C4-2B (cell line): ENCODE data around the gene LIX1L.

Source experiments
- CTCF ChIP-seq: fragments of 450-650 bp; conservative IDR thresholded peaks from 2 replicates; pipeline ENCODE4 v1.5.1; 2017; ENCODE audit warnings: mild to moderate bottlenecking
- ZFX ChIP-seq: fragments of 450-650 bp; IDR thresholded peaks from 2 replicates; pipeline ENCODE4 v1.6.1; 2017

DNA sequence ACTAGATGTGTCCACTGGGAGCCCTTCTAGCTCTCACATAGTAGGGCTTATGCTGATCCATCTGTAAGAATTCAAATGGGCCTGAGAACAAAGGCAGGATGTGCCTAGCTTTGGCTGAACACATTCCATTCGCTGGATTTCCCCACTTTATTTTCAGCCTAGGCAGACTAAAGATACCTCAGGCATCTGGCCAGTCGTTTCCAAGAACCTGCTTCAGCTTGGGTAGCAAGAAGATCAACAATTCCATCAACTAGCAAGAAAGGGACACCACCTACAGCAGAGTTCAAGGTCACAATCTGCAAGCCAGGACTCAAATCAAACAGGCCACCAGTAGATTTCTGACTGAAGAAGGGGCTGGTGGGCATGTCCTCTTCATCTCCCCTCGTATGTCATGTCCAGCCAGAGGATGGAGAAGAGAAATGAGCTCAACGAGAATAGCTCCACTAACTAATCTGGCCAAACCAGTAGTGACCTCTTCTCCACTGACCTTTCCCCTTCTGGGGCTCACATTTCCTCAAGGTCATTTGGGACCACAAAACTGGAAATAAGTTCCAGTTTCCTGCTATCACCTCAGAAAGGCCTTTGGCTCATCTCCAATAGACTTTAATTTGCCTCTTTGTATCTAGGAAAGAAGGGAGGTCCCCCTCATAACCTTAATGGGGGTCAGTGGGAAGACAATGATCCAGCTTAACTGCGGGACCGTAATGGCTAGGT is 24.4 kb upstream of the LIX1L start:
- no peak for TF ChIP-seq CTCF
- TF ChIP-seq ZFX: no peak
